Measurements from ENCODE around the gene REEP3.
"Not testable (repeated sequence)": the region's sequence is repeated elsewhere in the genome, so short reads cannot be mapped to it uniquely, and the experiment has no call there.

The REEP3 gene, protein sequence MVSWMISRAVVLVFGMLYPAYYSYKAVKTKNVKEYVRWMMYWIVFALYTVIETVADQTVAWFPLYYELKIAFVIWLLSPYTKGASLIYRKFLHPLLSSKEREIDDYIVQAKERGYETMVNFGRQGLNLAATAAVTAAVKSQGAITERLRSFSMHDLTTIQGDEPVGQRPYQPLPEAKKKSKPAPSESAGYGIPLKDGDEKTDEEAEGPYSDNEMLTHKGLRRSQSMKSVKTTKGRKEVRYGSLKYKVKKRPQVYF

DNA sequence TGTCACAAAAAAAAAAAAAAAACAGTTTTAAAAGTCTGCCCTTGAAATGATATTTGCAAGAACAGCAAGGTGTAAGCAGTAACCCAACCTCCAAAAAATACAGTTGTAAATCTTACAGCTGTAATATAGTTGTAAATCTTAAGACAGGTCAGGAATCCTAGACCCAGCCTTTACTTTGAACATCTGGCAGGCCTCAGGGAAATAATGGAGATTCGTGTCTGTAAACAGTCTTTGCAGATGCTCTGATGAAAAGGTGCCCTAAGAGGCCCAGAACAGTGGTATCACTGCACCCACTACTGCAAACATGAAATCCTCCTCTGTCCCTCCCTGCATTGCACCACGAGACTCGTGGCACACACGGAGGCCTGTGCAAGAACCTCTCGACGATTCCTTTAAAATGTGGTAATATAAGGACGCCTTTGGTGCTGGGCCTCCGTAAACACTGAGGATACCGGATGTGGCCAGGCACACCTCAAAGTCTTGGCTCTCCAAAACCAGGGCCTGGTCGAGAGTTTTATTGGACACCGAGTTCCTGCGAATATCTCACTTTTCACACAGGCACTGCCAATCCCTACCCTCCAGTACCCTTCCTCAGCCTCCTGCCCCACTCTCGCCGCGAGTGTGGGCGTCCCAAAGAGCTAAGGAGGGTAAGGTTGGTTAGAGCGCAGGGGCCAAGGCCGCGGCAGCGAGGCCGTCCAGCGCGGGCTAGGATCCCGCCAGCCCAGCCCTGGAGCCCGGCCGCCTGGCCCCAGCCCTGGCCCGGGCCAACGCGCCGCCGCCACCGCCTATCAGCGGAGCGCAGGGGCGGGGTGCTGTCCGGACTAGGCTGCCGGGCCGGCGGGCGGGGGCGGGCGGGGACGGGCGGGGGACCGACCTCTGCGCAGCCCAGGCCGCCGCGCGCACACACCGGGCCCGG is at the start of gene REEP3:
Gene REEP3, plus strand, starts transcription at position 902 of the 916 bp plus-strand sequence. CDS start 145 bp downstream, outside the sequence.
- no peak for DNase-seq

GRCh38 chr10:63474488-63474887 is 46.7 kb upstream of the REEP3 start:
- DNase-seq = no peak

GRCh38 chr10:63477927-63478326 is 43.3 kb upstream of the REEP3 start:
- DNase-seq = no peak

GRCh38 chr10:63478564-63478963 is 42.6 kb upstream of the REEP3 start:
- no peak for DNase-seq

- no peak for DNase-seq
These were observed 41.0 kb upstream of the REEP3 start for GRCh38 chr10:63480237-63480636.

DNA sequence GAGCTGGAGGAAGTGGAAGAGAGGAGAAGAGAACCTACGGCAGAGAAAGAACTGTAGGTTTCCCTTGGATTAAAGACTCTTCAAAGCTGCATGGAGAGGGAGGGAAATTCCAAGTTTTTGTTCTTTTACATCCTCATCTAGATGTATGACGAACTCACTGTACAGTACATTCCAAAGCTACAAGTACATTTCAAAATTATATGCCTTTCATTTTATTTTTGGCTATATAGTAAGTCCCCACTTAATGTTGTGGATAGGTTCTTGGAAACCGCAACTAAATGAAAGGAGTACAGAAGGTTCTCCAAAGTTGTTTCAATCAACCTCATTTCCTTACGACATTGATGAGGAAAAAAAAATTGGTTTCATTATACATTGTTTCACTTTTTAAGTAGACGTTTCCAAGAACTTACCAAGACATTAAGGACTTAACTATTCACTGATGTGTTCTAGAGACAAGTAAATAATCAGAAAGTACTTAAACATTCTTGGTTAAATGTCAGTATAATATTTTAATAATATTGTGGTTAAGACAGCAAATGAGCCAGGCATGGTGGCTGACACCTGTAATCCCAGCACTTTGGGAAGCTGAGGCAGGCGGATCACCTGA is 39.3 kb upstream of the REEP3 start:
- DNase-seq = no peak

GRCh38 chr10:63483983-63484382 is 37.2 kb upstream of the REEP3 start:
- DNase-seq = no peak

DNA sequence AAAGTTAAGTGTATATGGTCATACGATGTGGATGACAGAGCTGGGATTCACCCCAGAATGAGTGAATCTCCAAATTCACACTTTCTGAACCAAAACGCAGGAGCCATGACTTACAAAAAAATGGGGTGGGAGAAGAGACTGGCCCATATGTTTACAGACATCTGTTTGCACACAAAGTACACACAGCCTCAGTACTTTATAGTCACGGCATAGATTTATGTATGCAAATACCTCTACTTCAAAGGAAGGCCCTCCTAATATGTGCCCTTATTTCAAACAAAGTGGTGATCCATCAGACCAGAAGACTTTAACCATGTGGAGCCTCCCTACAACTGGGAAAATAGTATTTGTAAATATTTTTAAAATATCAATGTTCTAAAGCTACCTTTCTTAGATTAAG is 33.2 kb upstream of the REEP3 start:
- no peak for DNase-seq

- no peak for DNase-seq
These were observed 31.4 kb upstream of the REEP3 start for GRCh38 chr10:63489838-63490237.

- no peak for DNase-seq
These were observed 29.4 kb upstream of the REEP3 start for GRCh38 chr10:63491588-63492316.

DNA sequence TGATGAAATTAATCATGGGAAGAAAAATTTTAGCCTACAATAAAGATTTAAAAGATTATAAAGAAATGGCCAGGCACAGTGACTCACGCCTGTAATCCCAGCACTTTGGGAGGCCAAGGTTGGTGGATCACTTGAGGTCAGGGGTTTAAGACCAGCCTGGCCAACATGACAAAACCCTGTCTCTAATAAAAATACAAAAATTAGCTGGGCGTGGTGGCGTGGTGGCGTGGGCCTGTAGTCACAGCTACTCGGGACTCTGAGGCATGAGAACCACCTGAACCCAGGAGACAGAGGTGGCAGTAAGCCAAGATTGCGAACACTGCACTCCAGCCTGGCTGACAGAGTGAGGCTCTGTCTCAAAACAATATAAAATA is 28.9 kb upstream of the REEP3 start:
- DNase-seq = not testable (repeated sequence)

- no peak for DNase-seq
These were observed 28.2 kb upstream of the REEP3 start for GRCh38 chr10:63493004-63493403.

DNA sequence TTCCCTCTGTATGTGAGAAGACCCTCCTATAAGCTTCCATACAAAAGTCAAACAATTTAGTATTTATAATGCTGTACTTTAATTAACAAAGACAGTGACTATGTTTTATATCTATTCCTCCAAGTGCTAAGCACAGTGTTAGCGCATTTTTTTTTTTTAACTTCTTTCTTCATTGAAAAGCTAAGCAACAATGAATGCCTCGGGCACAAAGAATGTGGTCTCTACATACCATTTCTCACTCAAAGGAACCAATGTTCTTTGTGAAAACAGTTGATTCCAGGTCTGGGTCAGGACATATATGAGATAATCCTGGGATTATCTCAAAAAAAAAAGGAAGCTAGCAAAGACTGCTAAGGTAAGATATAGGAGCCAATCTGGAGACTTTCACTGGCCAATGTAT is 26.2 kb upstream of the REEP3 start:
- DNase-seq = no peak

- DNase-seq = no peak
These were observed 24.6 kb upstream of the REEP3 start for GRCh38 chr10:63496561-63496960.

DNA sequence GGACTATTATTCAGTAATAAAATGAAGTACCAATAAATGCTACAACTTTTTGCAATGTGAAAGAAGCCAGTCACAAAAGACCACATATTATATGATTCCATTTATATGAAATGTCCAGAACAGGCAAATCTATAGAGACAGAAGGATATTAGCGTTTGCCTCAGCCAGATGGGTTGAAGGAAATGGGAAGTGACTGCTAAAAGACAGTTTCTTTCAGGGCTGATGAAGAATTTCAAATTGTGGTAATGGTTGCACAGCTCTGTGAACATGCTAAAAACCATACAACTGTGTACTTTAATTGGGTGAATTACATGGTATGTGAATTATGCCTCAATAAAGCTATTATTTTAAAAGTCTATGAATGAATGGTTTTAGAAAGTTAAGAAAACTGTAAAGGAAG is 23.9 kb upstream of the REEP3 start:
- DNase-seq = no peak

- no peak for DNase-seq
These were observed 22.5 kb upstream of the REEP3 start for GRCh38 chr10:63498665-63499064.

- not testable (repeated sequence) for DNase-seq
These were observed 20.6 kb upstream of the REEP3 start for GRCh38 chr10:63500551-63500950.

GRCh38 chr10:63501954-63502353 is 19.2 kb upstream of the REEP3 start:
- DNase-seq = no peak

DNA sequence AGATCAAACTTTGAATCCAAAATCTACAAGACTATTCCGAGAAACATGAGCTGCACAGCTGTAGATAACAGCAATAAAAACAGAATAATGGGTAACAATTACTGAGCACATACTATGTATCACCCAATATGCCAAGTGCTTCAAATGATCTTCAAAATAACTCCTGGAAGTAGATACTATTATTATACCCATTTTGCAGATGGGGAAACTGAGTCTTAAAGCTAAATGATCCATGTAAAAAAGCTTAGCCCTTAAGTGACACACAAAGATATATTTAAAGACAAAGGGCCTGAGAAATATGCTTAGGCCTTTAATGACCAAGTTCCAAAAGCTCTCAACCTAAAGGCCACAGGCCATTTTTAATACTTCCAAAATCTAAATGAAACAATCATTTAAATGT is 18.4 kb upstream of the REEP3 start:
- no peak for DNase-seq

DNA sequence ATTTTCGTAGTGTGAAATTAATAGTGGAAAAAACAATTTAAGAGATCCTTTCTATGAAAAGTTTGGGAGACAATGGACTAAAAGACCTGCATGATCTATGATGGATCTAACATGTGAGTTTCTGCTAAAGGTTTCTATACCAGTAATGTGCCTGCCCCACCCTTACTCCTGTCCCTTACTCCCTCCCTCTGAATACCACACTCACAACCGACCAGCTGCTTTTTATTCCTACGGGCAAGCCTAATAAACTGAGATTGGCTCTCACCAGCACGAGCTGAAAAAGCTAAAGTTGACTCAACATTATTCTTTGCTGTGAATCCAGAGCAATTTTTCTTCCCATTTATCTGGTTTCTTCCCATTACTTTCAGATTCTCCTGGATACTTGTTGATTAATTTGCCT is 17.8 kb upstream of the REEP3 start:
- DNase-seq = no peak

DNA sequence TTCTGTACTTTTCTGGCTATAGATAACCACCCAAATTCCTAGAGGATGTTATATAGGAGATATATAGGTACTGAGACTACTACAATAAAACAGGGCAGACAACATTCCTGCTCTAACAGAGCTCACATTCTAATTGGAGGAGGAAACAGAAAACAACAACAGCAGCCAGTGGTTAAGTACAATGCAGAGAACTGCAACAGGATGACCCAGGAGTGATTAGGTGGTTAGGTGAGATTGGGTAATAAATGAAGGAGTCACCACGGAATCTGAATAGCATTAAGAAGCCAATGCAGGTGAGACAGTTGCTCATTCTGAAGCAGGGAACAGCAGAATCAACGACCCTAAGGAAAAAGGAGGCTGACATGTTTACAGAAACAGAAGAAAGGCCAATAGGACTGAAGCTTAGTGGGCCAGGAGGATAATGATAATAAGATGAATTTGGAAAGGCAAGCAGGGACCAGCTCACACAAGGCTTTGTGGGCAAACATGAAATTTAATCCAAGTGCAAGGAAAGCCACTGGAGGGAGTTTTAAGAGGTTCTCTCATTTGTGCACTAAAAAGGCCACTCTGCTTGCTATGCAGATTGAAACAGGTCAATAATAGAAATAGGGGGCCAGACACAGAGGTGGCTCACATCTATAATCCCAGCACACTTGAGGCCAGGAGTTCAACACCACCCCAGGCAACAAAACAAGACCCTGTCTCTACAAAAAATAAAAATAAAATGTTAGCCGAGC is 16.9 kb upstream of the REEP3 start:
- DNase-seq = no peak

GRCh38 chr10:63505562-63505961 is 15.6 kb upstream of the REEP3 start:
- no peak for DNase-seq

GRCh38 chr10:63506554-63506953 is 14.6 kb upstream of the REEP3 start:
- DNase-seq = no peak

Measured in NCI-H187 treated with DMSO at 0.1 percent for 48 hours (cell line).